GM12892 (cell line): ENCODE data around the gene CACNA1B.

Experiments used
- POLR2A ChIP-seq: IDR thresholded peaks from 2 replicates; pipeline ENCODE4 v1.6.1; 2011; ENCODE audit warnings: low read depth, low read length, control low read depth
- POLR2AphosphoS5 ChIP-seq: IDR thresholded peaks from 2 replicates; pipeline ENCODE4 v1.6.1; 2011; ENCODE audit warnings: low read depth, low read length, control low read depth

GRCh38 chr9:138104251-138105122 is 226.9 kb downstream of the CACNA1B start:
- no peak for TF ChIP-seq POLR2A
- no peak for TF ChIP-seq POLR2AphosphoS5
